Heart right ventricle (tissue), 16 donors: ENCODE data around the gene CDC123. TPM values are rescaled to one million over a fixed set of nuclear protein-coding genes. Genes with fewer than 3 reads are reported as not detected.

Experiments
- ATAC-seq, 8 donors: fragments of 200-7000 bp; cut with Tn5 transposase; one replicate each; pipeline ENCODE4 v1.9.1; 2020; ENCODE audit warnings: mild to moderate bottlenecking in 8 of 8, moderate library complexity in 8 of 8, moderate number of reproducible peaks in 1 of 8
- DNase-seq, 2 donors: peaks; one replicate each; pipeline ENCODE4 v3.0.0-alpha.2; 2020
- H3K27ac ChIP-seq, 10 donors: fragments of 200-600 bp; sonication (generic) in 2 of 10; one replicate each; pipeline versions ENCODE4 v1.5.0 to v1.8.0; 2020 to 2022; ENCODE audit warnings: mild to moderate bottlenecking in 3 of 10
- H3K27me3 ChIP-seq, 7 donors: fragments of 200-600 bp; one replicate each; pipeline ENCODE4 v1.8.0; 2021 to 2022; ENCODE audit warnings: mild to moderate bottlenecking in 2 of 7
- H3K36me3 ChIP-seq, 9 donors: fragments of 200-600 bp; sonication (generic) in 1 of 9; one replicate each; pipeline versions ENCODE4 v1.5.0 to v1.8.0; 2020 to 2022; ENCODE audit warnings: mild to moderate bottlenecking in 2 of 9
- H3K4me1 ChIP-seq, 9 donors: fragments of 200-600 bp; sonication (generic) in 1 of 9; one replicate each; pipeline versions ENCODE4 v1.5.0 to v1.8.0; 2020 to 2022; ENCODE audit warnings: mild to moderate bottlenecking in 4 of 9
- H3K4me3 ChIP-seq, 10 donors: fragments of 200-600 bp; sonication (generic) in 2 of 10; one replicate each; pipeline versions ENCODE4 v1.5.0 to v1.8.0; 2020 to 2022; ENCODE audit warnings: mild to moderate bottlenecking in 7 of 10, moderate library complexity in 2 of 10
- H3K9me3 ChIP-seq, 11 donors: fragments of 200-600 bp in 10 of 11; sonication (generic) in 2 of 11; one replicate each; pipeline versions ENCODE4 v1.5.0 to v1.8.0; 2013 to 2022; ENCODE audit warnings: mild to moderate bottlenecking in 2 of 11, control low read depth in 1 of 11, moderate library complexity in 1 of 11
- CTCF ChIP-seq, 9 donors: fragments of 200-600 bp; sonication (generic) in 2 of 9; IDR thresholded peaks; one replicate each; pipeline versions ENCODE4 v1.5.0 to v1.8.0; 2021 to 2022; ENCODE audit warnings: antibody characterized with exemption in 9 of 9, mild to moderate bottlenecking in 5 of 9, moderate library complexity in 1 of 9
- WGBS, 2 donors: extraction: QIAGEN DNeasy Blood & Tissue Kit; methylation state at CpG; one replicate each; pipeline ENCODE4 v1.1.7; 2013; ENCODE audit warnings: inconsistent platforms in 1 of 2; 5-methylcytosine and 5-hydroxymethylcytosine counted together
- intact Hi-C, 10 donors: fragments of 100-400 bp; cut with DNase I; formaldehyde crosslinking; loops; one replicate each; pipeline versions ENCODE4 v1.11.1 to v1.14.2; 2022
- polyA plus RNA-seq, 2 donors: library from polyadenylated mRNA; stranded (reverse); fragments of 200-250 nt; gene quantifications; one replicate each; pipeline ENCODE4 v1.2.3, GENCODE V29; 2013
- total RNA-seq, 10 donors: library from RNA; stranded (reverse); fragmentation: NEBNext Ultra II Directional in 3 of 10; extraction: Animal tissue kit (Norgen Biotek cat#: 25700) in 3 of 10; gene quantifications; one replicate each; pipeline versions ENCODE4 v1.2.1 to v1.2.4, GENCODE V29; 2021 to 2023
- donor health status: Arrhythmogenic right ventricular cardiomyopathy.
- donor health status: ischemic (EF 13 %, LVEDD 7.1; RV severe dilation, severe dysfunction).
- donor health status: healthy with polysubstance abuse.
- donor health status: DM: no; HTN: yes; CAD: no.
- donor health status: DM: no; HTN: no; CAD: no.
- donor health status: ischemic (EF 25% LVEDD 6.9; RV normal size, moderate dysfunction).
- donor health status: ischemic (EF 25% LVEDD 5.7; RV mildly dilated, moderate dysfunction).
- donor health status: healthy.
- donor health status: DM: yes; HTN: yes; CAD: no.
- donor health status: Ischemic cardiomyopathy.
- donor health status: ischemic (EF 35%, LVEDD 5.7; RV mildly dilated, moderate dysfunction).
- donor health status: nonischemic (EF 11% LVEDD 7.7; RV severe dilation, severe dysfunction).
- donor health status: DM: yes; HTN: yes; CAD: no.
- donor health status: PGD.
- donor health status: ischemic (EF 29% LVEDD 5.4; RV normal size, mild dysfunction).
- donor health status: nonischemic (EF 23%, LVEDD 6.1; RV moderate dilation, normal function).

Gene CDC123
- total and polyA plus RNA-seq, 12 donors: 22.2 to 57.6 (median 47.0) TPM

DNA sequence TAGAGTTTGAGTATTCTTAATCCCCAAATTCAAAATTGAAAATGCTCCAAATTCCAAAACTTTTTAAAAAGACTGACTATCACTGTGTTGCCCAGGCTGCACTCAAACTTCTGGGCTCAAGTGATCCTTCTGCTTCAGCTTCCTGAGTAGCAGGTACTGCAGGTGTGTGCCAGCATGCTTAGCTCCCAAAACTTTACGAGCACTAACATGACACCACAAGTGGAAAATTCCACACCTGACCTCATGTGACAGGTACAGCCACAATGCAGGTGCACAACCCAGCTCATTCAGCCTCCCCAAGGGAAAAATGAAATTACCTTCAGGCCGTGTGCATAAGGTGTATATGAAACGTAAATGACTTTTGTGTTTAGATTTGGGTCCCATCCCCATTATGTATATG, 16.5 kb downstream of the CDC123 start:
- ATAC-seq (no peak), DNase-seq (no peak)
- H3K36me3 ChIP-seq: peaks cover 0 to 79% (median 31%) of the 10 kb centered on the region in 9 donors
- no peak overlapping the region for H3K4me3 ChIP-seq
- no peak overlapping the region for H3K27ac ChIP-seq
- intact Hi-C loops: loop anchor here in 2 of 10 donors (5.0 kb wide), 2 partner anchors 495 to 500 kb away; no protein-coding TSS in a partner anchor
- H3K27me3 ChIP-seq: no peaks in the 10 kb centered on the region
- no peak for TF ChIP-seq CTCF (IDR thresholded peaks at IDR 0.05)
- 95 to 96% methylated on average over 3 of the region's 3 CpGs for WGBS, 2 donors
- no peaks in the 10 kb centered on the region for H3K9me3 ChIP-seq
- H3K4me1 ChIP-seq: peaks cover 0 to 21% (median 11%) of the 10 kb centered on the region in 9 donors

- H3K27ac ChIP-seq: no peak overlapping the region
- no peak for ATAC-seq
- no peak for DNase-seq
- no peaks in the 10 kb centered on the region for H3K27me3 ChIP-seq
- H3K4me3 ChIP-seq: no peak overlapping the region
- 69 to 79% methylated on average over 3 of the region's 3 CpGs for WGBS, 2 donors
- peaks cover 0 to 21% (median 11%) of the 10 kb centered on the region in 9 donors for H3K4me1 ChIP-seq
- H3K9me3 ChIP-seq: no peaks in the 10 kb centered on the region
- H3K36me3 ChIP-seq: peaks cover 0 to 79% (median 38%) of the 10 kb centered on the region in 9 donors
- intact Hi-C loops: loop anchor here in 2 of 10 donors (5.0 kb wide), 2 partner anchors 494 to 499 kb away; no protein-coding TSS in a partner anchor
- TF ChIP-seq CTCF (IDR thresholded peaks at IDR 0.05): no peak
These were observed 17.6 kb downstream of the CDC123 start for GRCh38 chr10:12213621-12214020.

DNA sequence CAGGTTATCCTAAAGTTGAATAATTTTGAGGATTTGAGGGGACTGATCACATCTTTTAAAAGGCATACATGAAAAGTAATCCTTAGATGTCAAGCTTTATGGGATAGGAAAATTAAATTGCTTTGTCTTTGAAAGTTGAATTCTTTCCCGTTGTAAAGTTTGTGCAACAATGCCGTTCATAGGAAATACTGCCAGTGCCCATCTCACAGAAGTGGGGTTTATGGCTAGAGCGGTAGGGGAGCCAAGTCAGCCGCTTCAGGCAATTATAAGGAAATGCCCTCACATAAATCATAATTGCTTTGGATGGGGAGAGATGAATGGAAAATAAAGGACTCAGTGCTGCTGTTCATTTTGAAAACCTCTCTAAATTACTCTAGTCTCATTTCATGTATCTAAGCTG, 18.1 kb downstream of the CDC123 start:
- DNase-seq (no peak), ATAC-seq (no peak)
- H3K9me3 ChIP-seq: no peaks in the 10 kb centered on the region
- H3K27me3 ChIP-seq: no peaks in the 10 kb centered on the region
- 85 to 87% methylated on average over 4 of the region's 4 CpGs for WGBS, 2 donors
- intact Hi-C loops: loop anchor here in 2 of 10 donors (5.0 kb wide), 2 partner anchors 493 to 498 kb away; no protein-coding TSS in a partner anchor
- no peak for TF ChIP-seq CTCF (IDR thresholded peaks at IDR 0.05)
- peaks cover 0 to 21% (median 11%) of the 10 kb centered on the region in 9 donors for H3K4me1 ChIP-seq
- H3K4me3 ChIP-seq: no peak overlapping the region
- H3K27ac ChIP-seq: peak overlapping the region in 2 of 10 donors; percentile 14 to 65
- peaks cover 0 to 79% (median 42%) of the 10 kb centered on the region in 9 donors for H3K36me3 ChIP-seq

DNA sequence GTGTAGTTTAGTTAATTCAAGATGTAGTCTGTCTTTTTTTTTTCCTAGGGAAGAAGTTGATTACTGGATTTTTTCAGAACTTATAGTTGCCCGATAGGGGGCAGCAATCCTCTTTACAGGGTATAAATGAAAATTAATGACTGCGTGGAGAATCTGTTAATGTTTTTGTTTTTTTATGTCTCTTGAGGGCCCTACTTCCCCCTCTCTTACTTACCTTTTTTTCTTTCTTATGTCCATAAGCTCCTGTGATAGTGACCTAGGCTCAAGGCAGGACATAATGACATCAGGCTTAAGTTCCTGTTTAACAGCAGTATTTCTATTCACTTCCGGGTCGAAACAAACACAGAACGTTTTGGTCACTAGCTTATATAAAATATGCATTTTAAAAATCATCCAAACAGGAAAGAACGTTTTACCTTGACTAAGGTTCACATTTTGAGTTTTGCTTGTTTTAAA, 18.8 kb downstream of the CDC123 start:
- ATAC-seq: peak in 7 of 8 donors; percentile 23 to 53 (median 33)
- H3K27me3 ChIP-seq: no peaks in the 10 kb centered on the region
- peak overlapping the region in 4 of 10 donors; percentile 14 to 65 (median 32) for H3K27ac ChIP-seq
- peaks cover 0 to 28% (median 11%) of the 10 kb centered on the region in 9 donors for H3K4me1 ChIP-seq
- H3K36me3 ChIP-seq: peaks cover 0 to 79% (median 39%) of the 10 kb centered on the region in 9 donors
- DNase-seq: peak in 1 of 2 donors; percentile 40
- peak overlapping the region in 4 of 10 donors; percentile 11 to 30 (median 20) for H3K4me3 ChIP-seq
- no peaks in the 10 kb centered on the region for H3K9me3 ChIP-seq
- intact Hi-C loops: loop anchor here in 5 of 10 donors (5.0 kb wide), 2 partner anchors 493 to 498 kb away; no protein-coding TSS in a partner anchor
- TF ChIP-seq CTCF (IDR thresholded peaks at IDR 0.05): peak; percentile 34 to 80 (median 70)
- WGBS, 2 donors: 26 to 34% methylated on average over 6 of the region's 6 CpGs
